HEK293 (cell line): ENCODE measurements around the gene SLC28A3.

Experiments used
- MEIS1 ChIP-seq: sonication (generic); formaldehyde crosslinking; IDR thresholded peaks from 2 replicates; pipeline ENCODE4 v1.8.1; 2022; ENCODE audit warnings: missing genetic modification reagents, mild to moderate bottlenecking, borderline replicate concordance
- PATZ1 ChIP-seq: fragments of 450-650 bp; formaldehyde crosslinking; IDR thresholded peaks from 2 replicates; pipeline ENCODE4 v1.5.1; 2016; ENCODE audit warnings: missing biosample characterization, missing genetic modification characterization
- REST ChIP-seq: fragments of 450-650 bp; formaldehyde crosslinking; IDR thresholded peaks from 2 replicates; pipeline ENCODE4 v1.5.1; 2016; ENCODE audit warnings: missing biosample characterization, missing genetic modification characterization
- ZNF10 ChIP-seq: fragments of 450-650 bp; formaldehyde crosslinking; IDR thresholded peaks from 2 replicates; pipeline ENCODE4 v1.5.1; 2017; ENCODE audit warnings: missing biosample characterization, missing genetic modification characterization
- ZNF23 ChIP-seq: fragments of 450-650 bp; formaldehyde crosslinking; IDR thresholded peaks from 2 replicates; pipeline ENCODE4 v1.5.1; 2016; ENCODE audit warnings: missing biosample characterization, missing genetic modification characterization, borderline replicate concordance

- no peak for TF ChIP-seq PATZ1
- no peak for TF ChIP-seq ZNF10 (tag by site-specific recombination)
- no peak for TF ChIP-seq MEIS1 (CRISPR knock-in tag)
- no peak for TF ChIP-seq ZNF23 (tag by site-specific recombination)
- no peak for TF ChIP-seq REST
Measured at GRCh38 chr9:84327184-84327583, 13.4 kb downstream of the SLC28A3 start.
